ENCODE measurements around the gene SGK2.
A peak's percentile ranks its signal among the peaks of the same experiment; 100 is the strongest.

SGK2 gene

DNA sequence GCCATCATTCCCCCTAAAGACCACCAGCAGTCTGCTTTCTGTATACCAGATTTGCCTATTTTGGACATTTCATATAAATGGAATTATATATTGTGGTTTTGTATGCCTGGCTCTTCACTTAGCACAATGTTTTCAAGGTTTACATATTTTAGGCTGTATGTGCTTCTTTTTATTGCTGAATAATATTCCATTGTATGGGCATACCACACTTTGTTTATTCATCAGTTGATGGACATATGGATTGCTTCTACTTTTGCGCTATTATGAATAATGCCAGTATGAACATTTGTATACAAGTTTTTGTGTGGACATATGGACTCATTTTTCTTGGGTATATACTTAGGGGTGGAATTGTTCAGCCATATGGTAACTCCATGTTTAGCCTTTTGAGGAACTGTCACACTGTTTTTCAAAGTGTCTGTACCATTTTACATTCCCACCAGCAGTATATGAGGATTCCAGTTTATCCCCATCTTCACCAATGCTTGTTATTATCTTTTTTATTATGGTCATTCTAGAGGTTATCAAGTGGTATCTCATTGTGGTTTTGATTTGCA, 38.7 kb upstream of the SGK2 start:
- Histone ChIP-seq H3K4me3 (ENCODE audit: low read depth, low read length) (no peak overlapping the region), H3K36me3 (ENCODE audit: control insufficient read depth in 2 of 2, insufficient read depth in 1 of 2, low read length in 2 of 2) (peaks cover 3 to 28% of the 10 kb centered on the region in 2 experiments; a peak in 2 of 3 replicates), H3K27ac (ENCODE audit: extremely low read depth, low read depth, low read length) (no peak overlapping the region), H3K4me1 (ENCODE audit: control insufficient read depth, insufficient read depth, low read length) (peaks cover 3% of the 10 kb centered on the region; the same call in 1 of the 2 replicates), H3K9me3 (ENCODE audit: control insufficient read depth, insufficient read depth, low read depth, low read length) (no peaks in the 10 kb centered on the region)
- ChIA-PET CTCF (interaction anchor here (0.7 kb wide), 1 partner anchor 16 kb away, joined by 3 read pairs; no protein-coding TSS in a partner anchor), POLR2A (no interaction called here)
- TF ChIP-seq ZNF664 (tag by site-specific recombination; IDR thresholded peaks at IDR 0.05) (no peak), ZNF529 (tag by site-specific recombination; IDR thresholded peaks at IDR 0.05; ENCODE audit: insufficient replicate concordance) (no peak), ZNF146 (tag by site-specific recombination; IDR thresholded peaks at IDR 0.05) (peak; percentile 42; the same call in 1 of the 2 replicates), ZNF571 (tag by site-specific recombination; IDR thresholded peaks at IDR 0.05) (no peak)
- TF ChIP-seq, protein P1, sequence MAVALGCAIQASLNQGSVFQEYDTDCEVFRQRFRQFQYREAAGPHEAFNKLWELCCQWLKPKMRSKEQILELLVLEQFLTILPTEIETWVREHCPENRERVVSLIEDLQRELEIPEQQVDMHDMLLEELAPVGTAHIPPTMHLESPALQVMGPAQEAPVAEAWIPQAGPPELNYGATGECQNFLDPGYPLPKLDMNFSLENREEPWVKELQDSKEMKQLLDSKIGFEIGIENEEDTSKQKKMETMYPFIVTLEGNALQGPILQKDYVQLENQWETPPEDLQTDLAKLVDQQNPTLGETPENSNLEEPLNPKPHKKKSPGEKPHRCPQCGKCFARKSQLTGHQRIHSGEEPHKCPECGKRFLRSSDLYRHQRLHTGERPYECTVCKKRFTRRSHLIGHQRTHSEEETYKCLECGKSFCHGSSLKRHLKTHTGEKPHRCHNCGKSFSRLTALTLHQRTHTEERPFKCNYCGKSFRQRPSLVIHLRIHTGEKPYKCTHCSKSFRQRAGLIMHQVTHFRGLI (tag by site-specific recombination; IDR thresholded peaks at IDR 0.05): no peak

GRCh38 chr20:43525021-43525420, 33.8 kb upstream of the SGK2 start:
- H3K9me3 ChIP-seq (ENCODE audit: control insufficient read depth, insufficient read depth, low read depth, low read length): no peaks in the 10 kb centered on the region
- no peaks in the 10 kb centered on the region for H3K4me1 ChIP-seq (ENCODE audit: control insufficient read depth, insufficient read depth, low read length)
- TF ChIP-seq ZNF473 (tag by site-specific recombination; IDR thresholded peaks at IDR 0.05) (no peak), ZFP3 (tag by site-specific recombination; IDR thresholded peaks at IDR 0.05; ENCODE audit: low read depth) (no peak), ZNF626 (tag by site-specific recombination; IDR thresholded peaks at IDR 0.05) (no peak), ZNF596 (tag by site-specific recombination; IDR thresholded peaks at IDR 0.05) (no peak), ZNF404 (tag by site-specific recombination; IDR thresholded peaks at IDR 0.05) (no peak), ZSCAN30 (tag by site-specific recombination; IDR thresholded peaks at IDR 0.05) (no peak), SETDB1 (IDR thresholded peaks at IDR 0.05; ENCODE audit: insufficient read length, low read length) (no peak), ZNF157 (tag by site-specific recombination; IDR thresholded peaks at IDR 0.05) (no peak), ZFP41 (tag by site-specific recombination; IDR thresholded peaks at IDR 0.05; ENCODE audit: borderline replicate concordance) (no peak), ZNF140 (tag by site-specific recombination; IDR thresholded peaks at IDR 0.05) (no peak), ZNF132 (tag by site-specific recombination; IDR thresholded peaks at IDR 0.05; ENCODE audit: borderline replicate concordance) (no peak)
- TF ChIP-seq, protein P2, sequence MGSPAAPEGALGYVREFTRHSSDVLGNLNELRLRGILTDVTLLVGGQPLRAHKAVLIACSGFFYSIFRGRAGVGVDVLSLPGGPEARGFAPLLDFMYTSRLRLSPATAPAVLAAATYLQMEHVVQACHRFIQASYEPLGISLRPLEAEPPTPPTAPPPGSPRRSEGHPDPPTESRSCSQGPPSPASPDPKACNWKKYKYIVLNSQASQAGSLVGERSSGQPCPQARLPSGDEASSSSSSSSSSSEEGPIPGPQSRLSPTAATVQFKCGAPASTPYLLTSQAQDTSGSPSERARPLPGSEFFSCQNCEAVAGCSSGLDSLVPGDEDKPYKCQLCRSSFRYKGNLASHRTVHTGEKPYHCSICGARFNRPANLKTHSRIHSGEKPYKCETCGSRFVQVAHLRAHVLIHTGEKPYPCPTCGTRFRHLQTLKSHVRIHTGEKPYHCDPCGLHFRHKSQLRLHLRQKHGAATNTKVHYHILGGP (tag by site-specific recombination; IDR thresholded peaks at IDR 0.05): no peak
- POLR2A ChIA-PET: no interaction called here
- H3K27ac ChIP-seq (ENCODE audit: extremely low read depth, low read depth, low read length): no peak overlapping the region
- CTCF ChIA-PET: interaction anchor here (1.4 kb wide), 1 partner anchor 13 kb away, joined by 9 read pairs; no protein-coding TSS in a partner anchor
- H3K36me3 ChIP-seq (ENCODE audit: control insufficient read depth in 2 of 2, insufficient read depth in 1 of 2, low read length in 2 of 2): peaks cover 0 to 23% of the 10 kb centered on the region in 2 experiments; a peak in 1 of 3 replicates
- H3K4me3 ChIP-seq (ENCODE audit: low read depth, low read length): no peak overlapping the region

- Histone ChIP-seq H3K36me3 (ENCODE audit: control insufficient read depth in 2 of 2, insufficient read depth in 1 of 2, low read length in 2 of 2) (peaks cover 0 to 35% of the 10 kb centered on the region in 2 experiments; a peak in 1 of 3 replicates), H3K27ac (ENCODE audit: extremely low read depth, low read depth, low read length) (no peak overlapping the region), H3K9me3 (ENCODE audit: control insufficient read depth, insufficient read depth, low read depth, low read length) (no peaks in the 10 kb centered on the region), H3K4me1 (ENCODE audit: control insufficient read depth, insufficient read depth, low read length) (no peaks in the 10 kb centered on the region), H3K4me3 (ENCODE audit: low read depth, low read length) (no peak overlapping the region)
- ChIA-PET CTCF (interaction anchor here (1.2 kb wide), 1 partner anchor 555 kb away, joined by 4 read pairs; no protein-coding TSS in a partner anchor), POLR2A (interaction anchor here (0.7 kb wide), 1 partner anchor 83 kb away, joined by 3 read pairs; no protein-coding TSS in a partner anchor)
- peak; percentile 72 for TF ChIP-seq SCRT2 (tag by site-specific recombination; IDR thresholded peaks at IDR 0.05)
- no peak for TF ChIP-seq ZNF610 (tag by site-specific recombination; IDR thresholded peaks at IDR 0.05; ENCODE audit: borderline replicate concordance)
- no peak for TF ChIP-seq ZNF155 (tag by site-specific recombination; IDR thresholded peaks at IDR 0.05)
These were observed 30.5 kb upstream of the SGK2 start for GRCh38 chr20:43528258-43528875.

Data from HEK293 (cell line).